HCEC 1CT (cell line): ENCODE data around the gene ZIM2.
"Not testable (repeated sequence)": the region's sequence is repeated elsewhere in the genome, so short reads cannot be mapped to it uniquely, and the experiment has no call there.

ENCODE experiments used
- DNase-seq: peaks from one replicate; pipeline ENCODE4 v3.0.0-alpha.2; 2017

ZIM2 gene

DNA sequence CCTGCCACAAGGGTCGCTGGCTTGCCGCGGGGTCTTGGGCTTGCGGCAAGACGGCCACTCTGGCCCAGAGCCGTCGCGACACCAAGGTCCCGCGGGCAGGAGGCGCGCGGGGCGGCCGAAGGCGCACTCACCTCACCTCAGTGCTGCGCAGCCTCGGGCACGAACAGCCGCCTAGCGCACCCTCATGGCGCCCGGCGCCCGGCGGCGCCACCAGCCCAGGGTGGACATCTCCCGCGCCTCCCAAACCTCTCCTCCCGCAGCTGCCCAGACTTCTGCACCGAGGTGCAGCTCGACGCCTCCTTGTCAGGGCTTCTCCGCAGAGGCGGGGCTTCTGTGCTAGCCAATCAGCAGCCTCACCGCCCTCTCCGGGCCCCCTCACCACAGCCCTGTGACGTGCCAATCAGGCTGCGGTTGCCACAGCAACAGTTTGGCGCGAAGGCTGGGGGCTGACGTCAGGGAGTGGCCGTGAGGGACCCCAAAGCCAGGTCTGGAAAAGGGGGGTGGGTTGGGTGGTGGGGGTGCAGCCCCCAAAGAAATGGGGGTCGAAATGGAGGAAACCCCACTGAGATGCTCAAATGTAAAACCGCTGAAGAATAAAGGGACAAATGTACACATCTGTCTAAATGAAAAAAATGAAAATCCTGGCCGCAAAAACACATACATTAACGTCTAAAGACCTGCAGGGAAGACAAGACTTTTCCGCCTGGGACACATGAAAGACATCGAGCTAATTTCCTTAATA, at the start of gene ZIM2, which contains the start of gene PEG3:
ZIM2 (minus strand) TSS at position 276 of the 742 bp plus-strand sequence. CDS start 16,449 bp downstream, outside the sequence.
PEG3 (minus strand) TSS at position 276 of the 742 bp plus-strand sequence. CDS start 16,071 bp downstream, outside the sequence.
- no peak for DNase-seq

- DNase-seq = no peak
Observed at GRCh38 chr19:56885173-56885985, 44.9 kb upstream of the ZIM2 start.

DNA sequence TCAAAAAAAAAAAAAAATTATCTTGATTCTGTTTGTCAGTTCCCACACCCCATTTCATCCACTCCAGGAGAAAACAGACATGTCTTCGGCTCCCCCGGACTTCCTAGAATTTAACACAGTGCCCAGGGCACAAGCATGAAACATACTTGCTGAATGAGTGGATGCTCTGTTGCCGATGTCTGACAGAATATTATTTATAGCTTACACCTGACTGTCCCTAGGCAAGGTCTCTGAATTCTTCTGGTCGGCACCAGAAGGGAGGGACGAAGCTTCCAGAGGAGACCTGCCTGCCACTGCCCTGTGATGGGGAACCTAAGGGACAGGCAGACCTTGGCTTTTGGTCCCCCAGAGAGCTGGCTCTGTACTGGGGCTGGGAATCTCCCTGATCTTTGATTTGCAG, 43.9 kb upstream of the ZIM2 start:
- DNase-seq = no peak

DNA sequence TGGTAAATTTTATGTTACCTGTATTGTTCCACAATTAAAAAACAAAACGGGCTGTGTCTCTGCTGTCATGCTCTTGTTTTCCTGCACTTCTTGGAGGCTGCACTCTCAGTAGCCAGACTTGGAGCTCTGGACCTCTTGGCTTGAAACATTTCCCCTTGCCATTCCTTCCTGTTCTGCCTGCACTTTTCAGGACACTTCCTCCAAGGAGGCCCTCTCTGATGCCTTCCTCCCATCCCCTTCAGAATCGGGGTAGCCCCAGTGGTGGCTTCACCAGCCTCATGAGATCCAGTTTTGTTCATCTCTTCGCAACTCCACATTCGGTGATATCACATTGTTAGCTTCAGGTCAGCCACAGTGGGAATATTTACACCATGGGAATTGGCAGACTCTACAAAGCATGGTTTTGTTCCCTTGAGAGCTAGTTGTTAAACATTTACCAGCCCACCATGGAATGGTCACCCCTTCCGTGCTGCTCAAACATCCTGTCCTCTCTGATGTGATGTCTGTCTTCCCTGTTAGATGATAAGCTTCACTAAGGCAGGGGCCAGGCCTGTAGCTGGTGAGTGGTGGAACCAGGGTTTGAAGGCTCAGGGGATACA, 40.2 kb upstream of the ZIM2 start:
- DNase-seq = no peak

DNA sequence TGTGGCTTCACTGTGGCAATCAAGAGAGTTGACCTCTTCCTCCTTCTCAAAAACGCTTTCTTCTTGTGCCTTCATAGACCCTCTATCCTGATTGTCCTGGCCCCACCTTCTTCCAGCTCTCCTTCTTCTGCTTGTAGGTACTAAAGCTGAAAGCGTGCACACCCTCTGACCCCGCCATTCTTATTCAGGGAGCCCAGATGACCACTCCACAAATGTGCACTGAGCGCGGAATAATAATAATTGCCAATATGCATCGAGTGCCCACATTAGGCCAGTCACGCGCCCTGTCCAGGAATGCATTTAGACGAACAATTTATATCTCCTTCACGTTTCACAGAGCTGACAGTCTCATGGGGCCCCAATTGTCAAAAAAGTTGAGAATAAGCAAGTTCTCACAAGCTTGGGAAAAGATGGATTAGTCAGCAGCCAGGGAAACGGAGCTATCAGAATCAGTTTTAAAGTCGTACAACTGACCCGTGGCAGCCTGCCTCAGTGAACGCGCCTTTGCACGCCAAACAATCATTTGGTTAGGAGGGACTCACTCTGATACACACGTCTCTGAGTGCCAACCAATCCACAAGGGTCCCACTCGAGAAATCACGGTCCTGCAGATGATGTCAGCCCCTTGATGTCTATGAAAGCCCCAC, 36.7 kb upstream of the ZIM2 start:
- no peak for DNase-seq

GRCh38 chr19:56875717-56876116, 35.2 kb upstream of the ZIM2 start:
- DNase-seq = no peak

- no peak for DNase-seq
Observed at GRCh38 chr19:56874530-56874929, 34.0 kb upstream of the ZIM2 start.

- no peak for DNase-seq
Observed at GRCh38 chr19:56873493-56873892, 33.0 kb upstream of the ZIM2 start.

DNA sequence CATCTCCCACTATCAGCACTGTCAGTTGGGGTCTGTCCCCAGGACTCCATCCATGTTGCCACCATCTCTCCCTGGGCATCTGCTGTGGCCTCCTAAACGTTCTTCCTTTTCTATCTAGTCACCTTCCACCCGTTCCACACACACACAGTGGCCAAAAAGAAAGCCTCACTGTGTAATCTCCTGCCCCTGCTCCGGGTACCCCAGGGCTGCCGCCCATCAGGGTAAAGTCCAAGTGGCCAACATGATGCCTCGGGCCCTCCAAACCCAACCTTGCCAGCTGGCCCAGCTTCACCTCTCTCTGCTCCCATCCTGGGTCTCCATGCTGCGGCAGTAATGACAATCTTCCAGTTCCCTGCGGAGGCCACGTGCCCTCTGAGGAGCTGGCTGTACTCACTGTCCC, 29.4 kb upstream of the ZIM2 start:
- DNase-seq = no peak

- DNase-seq = no peak
Observed at GRCh38 chr19:56868446-56868845, 27.9 kb upstream of the ZIM2 start.

DNA sequence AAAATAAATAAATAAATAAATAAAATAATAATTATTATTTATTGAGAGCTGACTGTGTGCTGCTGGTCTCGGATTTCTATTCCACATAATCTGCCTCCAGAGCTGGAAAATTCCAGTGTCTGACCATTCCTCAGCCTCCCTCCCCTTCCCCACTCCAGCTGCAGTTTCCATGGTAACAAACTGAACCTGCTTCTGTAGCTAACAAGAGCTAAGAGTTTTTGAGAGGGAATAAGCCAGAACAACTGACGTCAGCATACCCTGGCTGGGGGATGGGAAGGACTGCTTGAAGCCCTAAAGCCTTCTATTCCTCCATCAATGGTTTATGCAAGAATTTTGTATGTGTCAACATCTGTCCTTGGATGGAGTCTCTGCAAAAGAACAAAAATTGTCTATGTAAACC, 26.0 kb upstream of the ZIM2 start:
- DNase-seq = no peak

- no peak for DNase-seq
Observed at GRCh38 chr19:56864443-56865125, 24.1 kb upstream of the ZIM2 start.

DNA sequence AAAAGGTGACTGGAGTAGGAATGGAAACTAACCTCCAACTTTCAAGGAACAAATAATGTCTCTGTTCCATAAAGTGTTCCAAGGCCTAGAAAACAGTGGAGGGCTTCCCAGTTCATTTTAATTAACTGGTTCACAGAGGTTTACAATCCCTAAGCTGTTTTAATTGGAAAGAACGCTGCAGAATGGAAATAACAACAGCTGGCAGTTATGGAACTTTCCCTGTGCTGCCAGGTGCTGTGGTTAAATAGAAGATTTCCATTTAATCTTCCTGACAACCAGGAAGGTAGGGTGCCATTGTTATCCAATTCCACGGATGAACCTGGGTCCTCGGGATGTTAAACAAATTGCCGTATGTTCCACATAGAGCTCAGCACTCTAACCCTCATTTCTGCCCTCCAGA, 22.2 kb upstream of the ZIM2 start:
- no peak for DNase-seq

- not testable (repeated sequence) for DNase-seq
Observed at GRCh38 chr19:56860409-56860808, 19.9 kb upstream of the ZIM2 start.

DNA sequence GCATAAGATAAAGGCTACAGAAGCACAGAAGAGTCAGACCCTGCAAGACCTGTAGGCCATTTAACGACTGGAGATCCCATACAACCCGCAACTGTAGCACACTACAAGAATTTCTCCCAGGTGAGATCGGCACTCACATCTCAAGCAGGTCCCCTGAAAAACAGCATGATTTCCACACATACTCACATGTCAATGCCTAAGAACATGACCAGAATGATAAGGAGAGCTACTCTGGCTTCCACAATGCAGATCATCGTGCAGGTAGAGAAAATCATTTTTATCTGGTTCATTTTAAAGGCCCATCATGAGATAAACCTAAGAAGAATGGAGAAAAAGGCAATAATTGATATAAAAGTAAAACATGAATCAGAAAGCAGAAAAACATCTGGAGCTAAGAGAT, 17.5 kb upstream of the ZIM2 start:
- no peak for DNase-seq

- no peak for DNase-seq
Observed at GRCh38 chr19:56856822-56857221, 16.3 kb upstream of the ZIM2 start.

DNA sequence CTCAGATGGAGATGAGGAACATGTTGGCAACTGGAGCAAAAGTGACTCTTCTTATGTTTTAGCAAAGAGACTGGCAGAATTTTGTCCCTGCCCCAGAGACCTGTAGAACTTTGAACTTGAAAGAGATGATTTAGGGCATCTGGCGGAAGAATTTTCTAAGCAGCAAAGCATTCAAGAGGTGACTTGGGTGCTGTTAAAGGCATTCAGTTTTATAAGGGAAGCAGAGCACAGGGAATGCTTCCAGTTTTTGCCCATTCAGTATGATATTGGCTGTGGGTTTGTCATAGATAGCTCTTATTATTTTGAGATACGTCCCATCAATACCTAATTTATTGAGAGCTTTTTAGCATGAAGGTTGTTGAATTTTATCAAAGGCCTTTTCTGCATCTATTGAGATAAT, 11.8 kb upstream of the ZIM2 start:
- DNase-seq = not testable (repeated sequence)

DNA sequence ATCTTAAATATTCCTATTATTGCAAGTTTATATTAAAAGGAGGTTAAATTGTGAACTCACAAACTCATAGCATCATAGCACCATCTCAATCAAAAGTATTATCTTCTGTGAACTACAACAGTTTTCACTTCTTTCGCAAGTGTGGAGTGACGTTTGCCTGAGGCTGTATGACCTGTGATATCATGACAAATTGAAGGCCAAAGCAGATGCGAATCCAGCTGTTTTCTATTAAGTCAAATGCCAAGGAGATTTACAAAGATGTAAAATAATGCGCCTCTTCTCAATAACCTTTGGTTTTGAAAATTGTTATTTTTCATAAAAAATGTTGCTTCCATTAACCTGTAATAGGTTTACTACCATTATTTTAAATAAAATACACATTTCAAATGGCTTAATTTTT, 7.6 kb upstream of the ZIM2 start:
- no peak for DNase-seq

- no peak for DNase-seq
Observed at GRCh38 chr19:56842412-56842811, 1.9 kb upstream of the ZIM2 start.

GRCh38 chr19:56841193-56841543, 642 bp upstream of the ZIM2 start:
- no peak for DNase-seq

GRCh38 chr19:56839652-56840450, 675 bp downstream of the ZIM2 start:
- DNase-seq = no peak
